Activated T-cell treated with anti-CD3 and anti-CD28 coated beads, Interleukin-2, amount 50 U/mL, for 4 hours (primary cell): ENCODE results near the gene SSH2. TPM values are rescaled to one million over a fixed set of nuclear protein-coding genes. Genes with fewer than 3 reads are reported as not detected.
A peak's percentile ranks its signal among the peaks of the same experiment; 100 is the strongest.

ENCODE experiments used
- ATAC-seq, 2 donors: fragments of 200-7000 bp; cut with Tn5 transposase; one replicate each; pipeline ENCODE4 v1.10.0; 2021
- DNase-seq: peaks from one replicate; pipeline ENCODE4 v3.0.0-alpha.2; 2020
- H3K27me3 Mint-ChIP-seq: one replicate; pipeline ENCODE4 v1.8.0; 2021; ENCODE audit warnings: low read depth, mixed read lengths
- H3K36me3 Mint-ChIP-seq: one replicate; pipeline ENCODE4 v1.8.0; 2022; ENCODE audit warnings: mixed read lengths; ENCODE audit not compliant: insufficient read depth
- H3K4me1 Mint-ChIP-seq: one replicate; pipeline ENCODE4 v1.8.0; 2021; ENCODE audit warnings: low read depth, mixed read lengths
- H3K4me3 Mint-ChIP-seq: one replicate; pipeline ENCODE4 v1.8.0; 2021; ENCODE audit warnings: mild to moderate bottlenecking, moderate library complexity, mixed read lengths
- H3K9me3 Mint-ChIP-seq: one replicate; pipeline ENCODE4 v1.8.0; 2021; ENCODE audit warnings: mixed read lengths
- total RNA-seq, 3 donors: library from RNA; stranded (reverse); gene quantifications; one replicate each; pipeline ENCODE4 v1.2.1, GENCODE V29; 2021

SSH2 gene
- total RNA-seq, 3 donors from 2014 or later, result 25.0 to 27.0 (median 25.9) TPM

- Mint-ChIP-seq H3K9me3 (no peaks in the 10 kb centered on the region), H3K4me1 (peaks cover 68% of the 10 kb centered on the region), H3K27me3 (no peaks in the 10 kb centered on the region), H3K4me3 (no peak overlapping the region), H3K36me3 (peaks cover 15% of the 10 kb centered on the region)
- ATAC-seq (no peak), DNase-seq (no peak)
These were observed 220.0 kb downstream of the SSH2 start for GRCh38 chr17:29709866-29710519.

- Mint-ChIP-seq H3K27me3 (no peaks in the 10 kb centered on the region), H3K4me3 (peak overlapping the region; percentile 90), H3K9me3 (no peaks in the 10 kb centered on the region), H3K36me3 (peaks cover 22% of the 10 kb centered on the region), H3K4me1 (peaks cover 58% of the 10 kb centered on the region)
- no peak for DNase-seq
- no peak for ATAC-seq
These were observed 222.8 kb downstream of the SSH2 start for GRCh38 chr17:29707212-29707571.

DNA sequence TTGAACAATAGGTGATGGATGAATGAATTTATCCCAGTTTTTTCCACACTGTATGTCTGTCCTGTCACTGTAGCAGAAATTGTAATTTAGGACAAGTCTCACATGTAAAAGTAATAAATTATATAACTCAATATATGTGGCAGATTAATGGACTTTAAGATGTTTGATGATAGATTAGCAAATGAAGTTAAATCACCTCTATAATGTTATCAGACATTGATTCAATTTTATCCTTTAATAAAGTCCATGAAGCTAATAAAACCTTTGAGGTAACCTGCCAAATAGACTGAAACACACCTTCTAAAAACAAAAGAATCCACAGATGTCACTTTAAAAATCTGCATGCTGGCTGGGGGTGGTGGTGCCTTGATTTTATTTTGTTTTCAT, 224.0 kb downstream of the SSH2 start:
- no peak for ATAC-seq
- Mint-ChIP-seq H3K4me1 (peaks cover 48% of the 10 kb centered on the region), H3K27me3 (no peaks in the 10 kb centered on the region), H3K9me3 (no peaks in the 10 kb centered on the region), H3K36me3 (peaks cover 15% of the 10 kb centered on the region), H3K4me3 (peak overlapping the region; percentile 90)
- no peak for DNase-seq

DNA sequence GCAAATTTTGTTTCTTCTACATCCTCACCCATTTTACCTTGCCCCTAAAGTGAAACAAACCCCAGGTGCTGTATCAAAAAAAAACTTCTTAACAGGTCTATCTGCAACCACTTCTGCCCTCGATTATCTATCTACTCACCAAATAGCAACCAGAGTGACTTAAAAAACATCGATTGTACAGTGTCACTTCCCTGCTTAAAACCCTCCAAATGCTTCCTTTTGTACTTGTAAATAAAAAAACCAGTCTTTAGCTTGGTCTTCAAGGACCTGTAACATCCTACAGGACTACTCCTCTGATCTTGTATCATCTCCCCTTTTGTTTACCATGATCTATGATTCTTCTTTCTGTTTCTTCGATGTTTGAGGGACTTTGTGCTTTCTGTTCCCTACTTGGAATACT, 224.6 kb downstream of the SSH2 start:
- no peak for ATAC-seq
- Mint-ChIP-seq H3K36me3 (peaks cover 10% of the 10 kb centered on the region), H3K4me3 (peak overlapping the region; percentile 52), H3K9me3 (no peaks in the 10 kb centered on the region), H3K27me3 (no peaks in the 10 kb centered on the region), H3K4me1 (peaks cover 43% of the 10 kb centered on the region)
- no peak for DNase-seq

GRCh38 chr17:29699283-29699682, 230.7 kb downstream of the SSH2 start:
- no peaks in the 10 kb centered on the region for H3K27me3 Mint-ChIP-seq
- H3K9me3 Mint-ChIP-seq, result no peaks in the 10 kb centered on the region
- H3K4me1 Mint-ChIP-seq, result peaks cover 30% of the 10 kb centered on the region
- ATAC-seq, result no peak
- no peak overlapping the region for H3K4me3 Mint-ChIP-seq
- DNase-seq, result no peak
- H3K36me3 Mint-ChIP-seq, result peaks cover 34% of the 10 kb centered on the region

DNA sequence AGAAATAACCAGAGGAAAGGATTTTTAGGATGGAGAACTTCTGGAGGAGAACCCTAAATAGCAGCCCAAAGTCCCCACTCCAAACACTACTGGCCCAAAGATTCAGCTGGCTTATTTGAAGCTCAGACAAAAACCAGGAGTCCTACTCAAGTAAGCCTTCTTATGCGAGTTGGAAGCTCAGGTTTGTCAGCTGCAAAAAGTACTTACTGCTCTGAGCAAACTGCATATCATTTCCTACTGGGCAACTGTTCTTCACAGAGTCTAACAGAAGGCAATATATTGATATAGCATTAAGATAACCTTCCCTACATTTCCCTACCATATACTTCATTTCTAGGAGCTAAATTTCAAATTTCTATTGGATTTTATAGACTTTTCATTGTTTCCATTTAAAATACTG, 231.2 kb downstream of the SSH2 start:
- Mint-ChIP-seq H3K4me3 (no peak overlapping the region), H3K9me3 (no peaks in the 10 kb centered on the region), H3K27me3 (no peaks in the 10 kb centered on the region), H3K36me3 (peaks cover 35% of the 10 kb centered on the region), H3K4me1 (peaks cover 26% of the 10 kb centered on the region)
- DNase-seq (no peak), ATAC-seq (no peak)

DNA sequence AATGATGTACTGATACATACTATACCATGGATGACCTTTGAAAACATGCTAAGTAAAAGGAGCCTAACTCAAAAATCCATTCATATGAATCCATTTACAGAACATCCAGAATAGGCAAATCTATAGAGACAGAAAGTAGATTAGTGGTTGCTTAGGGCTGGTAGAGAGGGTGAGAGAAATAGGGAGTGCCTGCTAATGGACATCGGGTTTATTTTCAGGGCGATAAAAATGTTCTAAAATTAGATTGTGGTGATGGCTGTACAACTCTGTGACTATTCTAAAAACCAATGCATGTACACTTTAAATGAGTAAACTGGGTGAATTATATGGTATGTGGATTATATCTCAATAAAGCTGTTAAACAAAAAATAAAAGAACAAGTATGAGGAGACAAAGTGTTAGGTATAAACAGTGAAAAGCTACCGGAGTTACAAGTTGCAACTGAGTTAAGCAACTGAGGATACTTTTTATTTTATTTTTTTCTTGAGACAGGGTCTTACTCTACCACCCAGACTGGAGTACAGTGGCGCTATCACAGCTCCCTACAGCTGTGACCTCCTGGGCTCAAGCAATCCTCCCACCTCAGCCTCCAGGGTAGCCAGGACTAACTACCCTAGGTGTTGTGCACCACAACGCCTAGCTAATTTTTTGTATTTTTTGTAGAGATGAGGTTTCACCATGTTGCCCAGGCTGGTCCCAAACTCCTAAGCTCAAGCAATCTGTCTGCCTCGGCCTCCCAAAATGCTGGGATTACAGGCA, 231.8 kb downstream of the SSH2 start:
- peaks cover 26% of the 10 kb centered on the region for H3K4me1 Mint-ChIP-seq
- ATAC-seq, result no peak
- H3K9me3 Mint-ChIP-seq, result no peaks in the 10 kb centered on the region
- no peaks in the 10 kb centered on the region for H3K27me3 Mint-ChIP-seq
- no peak overlapping the region for H3K4me3 Mint-ChIP-seq
- H3K36me3 Mint-ChIP-seq, result peaks cover 38% of the 10 kb centered on the region
- no peak for DNase-seq

DNA sequence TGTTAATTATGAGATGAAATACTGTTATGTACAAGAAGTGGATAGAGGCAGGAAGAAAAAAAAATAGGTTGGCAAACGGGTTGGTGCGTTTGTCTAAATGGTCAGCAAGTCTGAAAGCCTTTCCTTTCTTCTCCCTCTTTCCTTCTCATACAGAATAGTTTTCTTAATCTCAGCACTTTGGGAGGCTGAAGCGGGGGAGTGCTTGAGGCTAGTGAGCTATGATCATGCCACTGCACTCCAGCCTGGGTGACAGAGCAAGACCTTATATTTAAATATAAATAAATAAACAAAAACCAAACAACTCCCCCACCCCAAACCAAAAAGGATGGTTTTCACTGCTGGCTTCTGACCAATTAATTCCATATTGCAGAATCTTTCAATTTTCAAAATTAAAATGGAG, 232.7 kb downstream of the SSH2 start:
- DNase-seq, result no peak
- no peak overlapping the region for H3K4me3 Mint-ChIP-seq
- H3K27me3 Mint-ChIP-seq, result no peaks in the 10 kb centered on the region
- peaks cover 31% of the 10 kb centered on the region for H3K36me3 Mint-ChIP-seq
- H3K4me1 Mint-ChIP-seq, result peaks cover 29% of the 10 kb centered on the region
- no peaks in the 10 kb centered on the region for H3K9me3 Mint-ChIP-seq
- ATAC-seq, result no peak

- Mint-ChIP-seq H3K36me3 (peaks cover 25% of the 10 kb centered on the region), H3K4me3 (no peak overlapping the region), H3K27me3 (no peaks in the 10 kb centered on the region), H3K9me3 (no peaks in the 10 kb centered on the region), H3K4me1 (peaks cover 33% of the 10 kb centered on the region)
- DNase-seq (no peak), ATAC-seq (no peak)
These were observed 235.0 kb downstream of the SSH2 start for GRCh38 chr17:29694918-29695563.

- no peak overlapping the region for H3K4me3 Mint-ChIP-seq
- H3K36me3 Mint-ChIP-seq, result peaks cover 24% of the 10 kb centered on the region
- H3K27me3 Mint-ChIP-seq, result no peaks in the 10 kb centered on the region
- ATAC-seq (no peak), DNase-seq (no peak)
- no peaks in the 10 kb centered on the region for H3K9me3 Mint-ChIP-seq
- peaks cover 21% of the 10 kb centered on the region for H3K4me1 Mint-ChIP-seq
These were observed 236.3 kb downstream of the SSH2 start for GRCh38 chr17:29693751-29694150.

GRCh38 chr17:29687596-29687995, 242.4 kb downstream of the SSH2 start:
- DNase-seq, result no peak
- peaks cover 8% of the 10 kb centered on the region for H3K36me3 Mint-ChIP-seq
- no peak for ATAC-seq

GRCh38 chr17:29686993-29687590, 242.9 kb downstream of the SSH2 start:
- no peak for DNase-seq
- Mint-ChIP-seq H3K4me1 (peaks cover 22% of the 10 kb centered on the region), H3K9me3 (no peaks in the 10 kb centered on the region), H3K27me3 (no peaks in the 10 kb centered on the region), H3K4me3 (no peak overlapping the region), H3K36me3 (peaks cover 8% of the 10 kb centered on the region)
- no peak for ATAC-seq

More at GRCh38 chr17:29687596-29687995, 242.4 kb downstream of the SSH2 start:
- H3K4me3 Mint-ChIP-seq, result no peak overlapping the region
- no peaks in the 10 kb centered on the region for H3K9me3 Mint-ChIP-seq
- peaks cover 20% of the 10 kb centered on the region for H3K4me1 Mint-ChIP-seq
- H3K27me3 Mint-ChIP-seq, result no peaks in the 10 kb centered on the region

DNA sequence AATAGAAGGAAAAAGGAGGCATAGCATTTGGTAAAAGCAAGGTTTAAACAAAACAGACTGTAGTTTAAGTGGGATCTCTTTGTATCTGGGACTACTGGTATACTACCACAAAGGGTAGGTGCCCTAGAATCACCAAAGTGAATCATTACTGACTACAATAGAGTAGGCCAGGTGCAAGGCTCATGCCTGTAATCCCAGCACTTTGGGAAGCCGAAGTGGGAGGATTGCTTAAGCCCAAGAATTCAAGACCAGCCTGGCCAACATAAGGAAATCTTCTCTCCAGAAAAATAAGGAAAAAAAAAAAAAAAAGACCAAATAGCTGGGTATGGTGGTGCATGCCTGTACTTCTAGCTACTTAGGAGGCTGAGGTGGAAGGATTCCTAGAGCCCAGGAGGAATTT, 246.5 kb downstream of the SSH2 start:
- ATAC-seq, result no peak
- H3K27me3 Mint-ChIP-seq, result no peaks in the 10 kb centered on the region
- H3K4me1 Mint-ChIP-seq, result peaks cover 18% of the 10 kb centered on the region
- no peak overlapping the region for H3K4me3 Mint-ChIP-seq
- DNase-seq, result no peak
- peaks cover 10% of the 10 kb centered on the region for H3K36me3 Mint-ChIP-seq
- H3K9me3 Mint-ChIP-seq, result no peaks in the 10 kb centered on the region

- ATAC-seq, result no peak
- H3K27me3 Mint-ChIP-seq, result no peaks in the 10 kb centered on the region
- peaks cover 10% of the 10 kb centered on the region for H3K36me3 Mint-ChIP-seq
- no peak overlapping the region for H3K4me3 Mint-ChIP-seq
- no peaks in the 10 kb centered on the region for H3K9me3 Mint-ChIP-seq
- H3K4me1 Mint-ChIP-seq, result peaks cover 18% of the 10 kb centered on the region
- DNase-seq, result no peak
These were observed 247.0 kb downstream of the SSH2 start for GRCh38 chr17:29682987-29683386.
